NCI-H1930 (cell line): ENCODE measurements around the gene NARF.

Experiments used
- DNase-seq, 2 experiments: peaks; one replicate each; lab custom pipeline; 2025; lab: John Stamatoyannopoulos, UW

NARF gene

DNA sequence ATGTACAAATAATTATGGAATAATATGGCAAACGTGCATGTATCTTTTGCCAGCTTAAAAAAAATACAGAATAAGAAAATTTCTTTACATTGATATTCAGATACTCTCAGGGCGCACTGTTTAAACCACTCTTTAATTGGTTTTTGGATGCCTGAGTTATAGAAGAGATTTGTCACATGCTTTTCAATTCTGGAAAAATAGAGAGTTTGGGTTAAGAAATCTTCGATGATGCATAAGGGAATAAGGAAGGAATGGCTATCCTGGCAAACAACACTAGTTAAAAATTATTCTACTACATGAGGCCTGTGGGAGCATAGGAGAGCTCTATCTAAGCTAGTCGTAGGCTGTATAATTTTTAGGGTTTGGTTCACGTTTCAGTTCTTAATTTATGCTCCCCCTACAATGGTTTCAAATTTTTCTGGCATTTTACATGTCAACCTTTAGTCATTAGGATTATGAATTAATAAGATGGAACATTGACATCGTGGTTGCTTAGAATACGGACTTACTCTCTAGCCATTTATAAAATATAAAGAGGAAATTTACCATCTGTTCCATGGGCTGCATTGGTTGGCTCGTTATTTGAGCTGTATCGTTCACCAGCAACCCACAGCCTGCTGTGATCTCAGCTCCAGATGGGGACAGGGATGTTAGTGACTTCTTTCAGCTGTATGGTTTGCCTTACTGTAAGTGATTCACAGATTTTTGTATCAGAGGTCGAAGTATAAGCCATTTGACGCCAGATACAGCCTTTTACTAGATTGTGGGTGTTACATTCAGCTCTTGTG lies 15.9 kb downstream of the NARF start:
- no peak for DNase-seq

- no peak for DNase-seq
These were observed 16.9 kb downstream of the NARF start for GRCh38 chr17:82475458-82475857.

GRCh38 chr17:82477934-82478333 lies 19.4 kb downstream of the NARF start:
- DNase-seq = no peak

- no peak for DNase-seq
These were observed 21.1 kb downstream of the NARF start for GRCh38 chr17:82479602-82480001.

DNA sequence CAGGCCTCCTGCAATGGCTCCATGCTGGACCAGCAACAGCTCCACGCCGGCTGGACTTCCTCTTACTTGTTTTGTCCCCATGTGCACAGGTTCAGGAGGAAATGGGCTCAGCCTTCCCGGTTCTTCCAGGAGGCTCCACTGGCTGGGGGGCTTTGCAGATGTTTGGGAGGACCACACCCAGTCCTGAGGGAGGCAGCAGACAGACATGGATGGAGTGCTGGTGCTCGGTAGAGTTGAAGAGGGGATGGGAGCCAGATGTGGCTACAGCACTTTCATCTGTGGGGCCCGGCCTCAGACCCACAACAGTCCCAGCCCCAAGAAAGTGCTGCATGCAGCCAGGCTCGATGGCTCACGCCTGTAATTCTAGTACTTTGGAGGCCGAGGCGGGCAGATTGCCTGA lies 21.8 kb downstream of the NARF start:
- no peak for DNase-seq

- DNase-seq = no peak
These were observed 24.7 kb downstream of the NARF start for GRCh38 chr17:82483204-82483660.

DNA sequence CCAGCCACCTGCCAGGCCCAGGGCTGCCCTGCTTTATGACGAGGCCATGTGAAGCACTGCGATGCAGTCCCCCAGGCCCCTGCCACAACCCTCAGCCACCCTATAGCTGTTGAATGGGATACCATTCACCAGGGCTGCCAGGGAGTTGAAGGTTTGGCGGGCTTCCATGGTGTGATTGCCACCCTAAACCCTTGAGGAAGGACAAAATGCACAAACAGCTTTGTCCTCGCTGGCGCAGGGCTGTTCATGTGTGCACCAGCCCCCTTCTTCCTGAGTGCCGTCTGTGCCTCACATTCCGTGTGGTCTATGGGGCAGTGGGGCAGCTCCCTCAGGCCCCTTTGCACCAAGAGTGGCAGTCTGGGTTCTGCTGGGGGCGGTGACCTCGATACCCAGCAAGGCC lies 25.3 kb downstream of the NARF start:
- DNase-seq = no peak

DNA sequence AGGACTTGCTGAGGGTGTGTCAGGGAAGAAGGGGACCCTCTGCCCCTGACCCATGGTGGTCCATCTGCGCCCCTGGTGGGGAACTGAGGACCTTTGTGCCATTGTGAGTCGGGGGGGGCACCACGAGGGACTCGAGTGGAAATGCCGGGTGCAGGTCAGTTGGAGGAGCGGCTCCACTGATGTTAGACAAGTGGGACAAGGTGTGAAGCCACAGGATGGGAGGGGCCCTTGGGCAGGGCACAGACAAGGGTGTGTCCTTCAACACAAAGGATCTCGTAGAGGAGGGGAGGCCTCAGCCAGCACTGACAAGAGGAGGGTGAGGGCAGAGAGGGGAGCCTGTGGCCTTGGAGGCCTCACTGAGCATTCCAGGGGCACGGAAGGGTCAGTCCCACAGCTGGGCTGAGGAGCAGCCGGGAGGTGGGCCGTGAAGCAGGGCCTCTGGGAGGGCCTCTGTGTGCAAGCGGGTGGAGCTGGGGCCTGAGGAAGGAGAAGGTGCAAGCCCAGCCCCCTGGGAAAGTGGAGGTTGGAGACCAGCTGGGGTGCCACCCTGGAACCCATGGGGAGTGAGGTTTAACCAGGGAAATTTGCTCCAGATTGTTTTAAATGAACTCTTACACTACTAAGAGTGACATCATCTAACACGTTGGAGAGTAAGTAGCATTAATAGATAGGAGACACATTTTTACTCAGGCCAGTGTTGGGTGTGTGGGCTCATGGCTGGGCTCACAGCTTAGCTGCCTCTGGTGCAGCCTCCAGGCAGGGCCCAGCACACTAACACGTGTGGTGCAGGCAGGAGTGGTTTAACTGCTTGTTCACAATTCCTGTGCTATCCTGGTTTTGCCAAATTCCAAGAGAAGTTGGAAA lies 27.9 kb downstream of the NARF start:
- DNase-seq = no peak

GRCh38 chr17:82487910-82488309 lies 29.4 kb downstream of the NARF start:
- no peak for DNase-seq

DNA sequence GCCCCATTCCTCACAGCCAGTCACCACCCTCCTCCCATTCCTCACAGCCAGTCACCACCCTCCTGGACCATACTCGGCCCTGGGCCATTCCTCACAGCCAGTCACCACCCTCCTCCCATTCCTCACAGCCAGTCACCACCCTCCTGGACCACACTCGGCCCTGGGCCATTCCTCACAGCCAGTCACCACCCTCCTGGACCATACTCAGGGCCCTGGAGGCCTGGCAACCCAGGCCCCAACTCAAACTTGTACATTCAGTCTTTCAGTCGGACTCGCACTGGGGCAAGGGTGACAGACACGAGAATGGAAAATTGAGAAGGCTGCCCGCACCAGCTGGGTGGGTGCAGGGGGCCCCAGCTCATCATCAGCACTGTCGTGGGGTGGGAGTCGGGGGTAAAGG lies 30.6 kb downstream of the NARF start:
- no peak for DNase-seq

- DNase-seq = no peak
These were observed 31.4 kb downstream of the NARF start for GRCh38 chr17:82489851-82490511.

- no peak for DNase-seq
These were observed 32.1 kb downstream of the NARF start for GRCh38 chr17:82490512-82491195.

DNA sequence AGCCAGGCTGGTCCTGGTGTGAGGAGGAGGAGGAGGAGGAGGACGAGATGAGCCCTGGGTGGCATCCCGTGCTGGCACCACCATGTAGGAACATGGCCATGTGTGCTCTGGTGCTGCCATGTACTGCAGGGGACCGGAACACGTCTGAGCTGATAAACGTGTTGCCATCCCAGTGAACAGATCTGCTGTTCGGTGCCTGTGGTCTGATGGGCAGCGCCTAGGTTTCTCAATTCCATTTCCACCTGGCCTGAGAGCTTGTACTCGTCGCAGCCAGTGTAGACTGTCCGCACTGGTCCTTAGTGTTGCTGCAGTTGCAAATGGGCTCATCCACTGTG lies 32.6 kb downstream of the NARF start:
- DNase-seq = no peak

- DNase-seq = no peak
These were observed 33.0 kb downstream of the NARF start for GRCh38 chr17:82491533-82491932.

DNA sequence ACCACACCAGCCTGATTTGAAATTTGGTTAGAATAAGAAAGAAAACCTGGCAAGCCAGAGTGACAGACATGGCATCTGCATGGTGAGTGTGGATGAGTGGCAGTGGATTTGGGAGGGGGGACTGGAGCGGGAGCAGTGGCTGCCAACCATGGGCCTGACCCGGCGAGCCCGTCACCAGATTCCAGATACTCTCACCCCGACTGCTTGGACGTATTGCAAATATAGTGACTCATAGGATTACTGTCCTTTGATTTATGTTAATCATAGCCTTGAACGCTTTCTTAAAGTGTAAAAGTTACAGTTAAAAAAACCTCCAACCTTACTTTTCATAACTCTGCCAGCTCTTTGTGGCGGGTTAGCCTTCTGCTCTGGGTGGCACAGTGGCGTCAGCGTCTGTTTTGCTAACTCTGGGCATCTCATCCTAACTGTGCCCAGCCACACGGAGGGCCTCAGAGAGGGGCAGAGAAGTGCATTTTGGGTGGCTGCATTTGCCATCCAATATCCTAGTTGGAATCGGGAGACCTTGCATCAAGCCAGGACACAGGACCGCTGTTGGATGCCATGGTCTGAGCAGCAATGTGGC lies 34.2 kb downstream of the NARF start:
- DNase-seq = no peak

DNA sequence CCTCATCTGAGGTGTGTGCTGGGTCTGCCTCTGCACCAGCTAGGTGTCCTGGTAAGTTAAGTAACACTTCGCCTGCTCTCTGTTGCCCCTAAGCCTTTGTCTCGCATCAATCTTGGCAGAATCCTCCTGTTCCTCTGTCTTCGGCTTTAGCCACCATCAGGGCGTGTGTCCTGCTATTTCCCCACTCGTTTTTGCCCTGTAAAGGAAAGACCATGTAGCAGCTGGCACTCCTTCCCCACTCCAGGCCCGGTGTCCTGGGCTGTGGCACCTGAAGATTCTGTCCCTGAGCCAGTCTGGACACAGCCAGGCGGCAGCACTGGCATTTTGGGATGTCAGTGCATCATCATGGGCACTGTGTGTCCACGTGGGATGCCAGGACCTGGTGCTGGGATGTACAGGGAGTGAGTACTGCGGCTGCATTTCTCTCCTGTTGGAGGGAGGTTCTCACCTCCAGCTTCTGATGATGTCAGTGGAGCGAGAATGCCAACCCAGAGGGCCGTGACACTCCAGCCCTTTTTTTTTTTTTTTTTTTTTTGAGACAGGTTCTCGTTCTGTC lies 34.8 kb downstream of the NARF start:
- DNase-seq = no peak

DNA sequence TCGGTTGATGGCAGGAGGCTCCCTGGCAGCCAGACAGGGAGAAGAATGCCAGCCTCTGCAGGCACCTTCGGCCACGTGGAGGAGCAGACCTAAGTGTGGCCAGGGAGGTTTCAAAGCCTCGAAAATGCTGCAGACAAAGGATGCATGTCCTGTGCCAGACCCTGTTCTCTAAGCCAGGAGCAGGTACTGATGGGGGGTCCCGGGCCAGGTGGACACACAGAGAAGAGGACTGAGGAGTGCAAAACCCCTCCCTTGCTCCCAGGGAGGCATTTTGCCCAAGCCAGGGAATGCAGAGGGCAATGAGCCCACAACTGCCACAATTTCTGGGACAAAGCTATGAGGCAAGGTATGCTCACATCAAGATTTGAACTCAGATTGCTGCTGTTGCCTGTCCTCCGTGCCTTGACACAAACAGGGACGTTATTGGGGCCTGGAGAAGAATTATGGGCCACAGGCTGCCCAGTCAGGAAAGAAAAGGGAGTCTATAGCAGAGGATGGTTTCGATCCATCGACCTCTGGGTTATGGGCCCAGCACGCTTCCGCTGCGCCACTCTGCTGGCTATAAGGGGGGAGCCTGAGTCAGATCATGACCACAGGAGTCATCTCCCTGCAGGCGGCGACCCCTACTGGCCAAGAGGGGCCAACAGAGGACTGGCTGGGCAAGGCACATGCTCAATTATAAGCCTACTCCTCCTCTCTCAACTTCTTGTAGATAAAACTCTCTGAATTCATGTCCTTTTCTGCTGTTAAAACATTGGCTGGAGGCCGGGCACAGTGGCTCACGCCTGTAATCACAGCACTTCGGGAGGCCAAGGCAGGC lies 35.9 kb downstream of the NARF start:
- peak; percentile 74 to 81 for DNase-seq

DNA sequence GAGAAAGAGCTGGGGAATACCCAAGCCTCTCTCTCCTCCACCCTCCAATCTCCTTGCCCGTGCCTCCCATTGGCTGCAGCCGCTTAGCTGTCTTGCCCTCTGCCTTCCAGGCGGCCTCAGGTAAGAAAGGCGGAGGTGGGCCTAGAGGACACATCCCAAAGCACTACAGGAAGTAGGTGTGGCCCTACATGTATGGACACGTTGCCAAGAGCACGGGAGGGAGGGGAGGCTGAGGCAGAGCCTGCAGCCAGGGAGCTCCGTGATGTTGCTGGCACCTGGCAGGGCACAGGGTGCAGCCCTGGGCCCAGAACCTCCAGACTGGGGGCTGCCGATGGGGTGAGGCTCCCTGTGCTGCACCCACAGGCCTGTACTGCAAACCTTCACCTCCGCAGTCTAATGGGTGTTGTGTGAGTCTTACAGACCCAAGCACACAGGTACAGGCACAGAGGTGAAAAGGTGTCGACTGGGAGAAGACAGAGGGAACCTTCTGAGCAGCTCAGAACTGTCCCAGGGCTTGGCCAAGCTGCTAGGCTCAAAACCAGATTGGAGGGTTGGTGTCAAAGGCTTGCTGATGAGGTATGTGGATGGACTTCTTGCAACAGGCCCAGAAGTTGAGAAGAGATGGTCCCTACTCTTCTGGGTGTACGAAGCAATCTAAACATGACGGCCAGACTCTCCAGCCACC lies 37.4 kb downstream of the NARF start:
- peak in 1 of 2 experiments; percentile 20 for DNase-seq

GRCh38 chr17:82496529-82497434 lies 38.2 kb downstream of the NARF start:
- peak; percentile 94 to 96 for DNase-seq
